Measurements from ENCODE around the gene IFNG. TPM values are rescaled to one million over a fixed set of nuclear protein-coding genes. Genes with fewer than 3 reads are reported as not detected.

Gene IFNG
- total RNA-seq, 1 experiment from 2014 or later = not detected

GRCh38 chr12:68115281-68115680 lies 44.3 kb downstream of the IFNG start:
- DNase-seq (ENCODE audit: low spot score) = no peak

GRCh38 chr12:68114606-68115005 lies 44.9 kb downstream of the IFNG start:
- DNase-seq (ENCODE audit: low spot score) = no peak

- DNase-seq (ENCODE audit: low spot score) = no peak
Observed at GRCh38 chr12:68113644-68114043, 45.9 kb downstream of the IFNG start.

GRCh38 chr12:68111995-68112394 lies 47.5 kb downstream of the IFNG start:
- no peak for DNase-seq (ENCODE audit: low spot score)

GRCh38 chr12:68109444-68110217 lies 49.9 kb downstream of the IFNG start:
- DNase-seq (ENCODE audit: low spot score) = no peak

GRCh38 chr12:68109001-68109400 lies 50.5 kb downstream of the IFNG start:
- no peak for DNase-seq (ENCODE audit: low spot score)

GRCh38 chr12:68106660-68107059 lies 52.9 kb downstream of the IFNG start:
- no peak for DNase-seq (ENCODE audit: low spot score)

- DNase-seq (ENCODE audit: low spot score) = peak; percentile 82
Observed at GRCh38 chr12:68106160-68106559, 53.4 kb downstream of the IFNG start.

Other genes starting within 250 kb of the IFNG start
- gene IFNG-AS1, start 170.3 kb downstream of the IFNG start, total RNA-seq (2014; rRNA removed; shearing (Covaris generic)) = not detected in 2 replicates
- gene IL26, start 66.1 kb upstream of the IFNG start, total RNA-seq (2014; rRNA removed; shearing (Covaris generic)) = not detected in 2 replicates
- gene IL22, start 93.9 kb upstream of the IFNG start, total RNA-seq (2014; rRNA removed; shearing (Covaris generic)) = not detected in 2 replicates
- 15.2 and 23.0 TPM in 2 replicates for gene MDM1, start 172.6 kb upstream of the IFNG start, total RNA-seq (2014; rRNA removed; shearing (Covaris generic))